Activated gamma-delta T cell (primary cell): ENCODE data around the gene SHISA9.

Experiments
- DNase-seq: peaks from one replicate; lab custom pipeline; 2025; lab: John Stamatoyannopoulos, UW

SHISA9 gene

GRCh38 chr16:12951976-12952375 lies 50.6 kb downstream of the SHISA9 start:
- no peak for DNase-seq

DNA sequence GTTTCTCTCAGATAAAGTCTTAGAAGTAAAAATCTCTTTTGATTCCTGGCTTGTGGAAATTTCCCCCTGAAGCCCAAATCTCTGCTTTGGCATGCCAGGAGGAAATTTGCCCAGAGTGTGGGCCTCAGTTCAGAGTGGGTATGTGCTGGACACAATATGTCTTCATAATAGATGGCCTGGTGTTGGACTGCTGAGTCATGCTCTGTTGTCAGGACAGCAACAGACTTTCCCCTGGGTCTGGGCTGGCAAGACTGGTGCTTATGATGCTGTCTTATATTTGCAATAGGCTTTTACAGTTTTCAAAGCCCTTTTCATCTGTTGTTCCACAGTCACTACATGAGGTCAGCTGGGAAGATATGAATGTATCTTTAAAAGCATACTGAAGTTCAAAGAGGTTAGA lies 57.0 kb downstream of the SHISA9 start:
- DNase-seq, result no peak

DNA sequence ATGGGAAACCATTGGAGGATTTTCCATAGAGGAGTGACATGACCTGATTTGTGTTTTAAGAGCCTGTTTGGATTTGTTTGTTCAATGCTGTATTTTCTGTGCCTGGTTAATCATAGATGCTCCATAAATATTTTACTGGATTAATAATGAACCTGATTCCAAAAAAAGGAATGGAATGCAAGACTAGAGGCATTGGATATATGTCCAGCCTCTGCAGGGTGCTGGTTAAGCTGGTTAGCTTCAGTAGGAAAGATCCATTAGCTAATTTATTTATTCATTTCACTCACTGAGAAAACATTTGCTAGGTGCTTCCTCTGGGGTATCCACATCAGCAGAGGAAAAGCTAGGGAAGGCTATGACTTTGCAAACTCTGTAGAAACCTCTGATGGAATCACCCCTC lies 57.7 kb downstream of the SHISA9 start:
- DNase-seq, result no peak

DNA sequence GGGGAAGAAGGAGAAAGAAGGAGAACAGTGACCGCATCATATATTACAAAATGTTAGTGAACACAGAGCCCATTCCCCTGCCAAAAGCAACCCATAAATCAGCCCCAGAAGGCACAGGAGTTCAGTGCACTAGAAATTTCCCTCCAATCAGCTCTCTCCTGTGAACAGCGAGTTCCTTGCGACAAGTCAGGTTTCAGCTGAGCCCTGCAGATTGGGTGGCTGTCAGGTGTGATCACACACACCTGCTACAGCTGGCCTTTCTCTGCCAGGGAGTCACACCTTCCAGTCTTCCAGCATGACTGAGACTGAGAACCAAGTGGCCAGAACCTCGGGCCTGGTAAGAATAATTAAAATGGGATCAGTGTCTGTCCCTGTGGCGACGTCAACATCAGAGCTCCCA lies 60.2 kb downstream of the SHISA9 start:
- DNase-seq, result no peak

- DNase-seq, result no peak
Observed at GRCh38 chr16:12964461-12964860, 63.1 kb downstream of the SHISA9 start.

GRCh38 chr16:12965274-12965804 lies 63.9 kb downstream of the SHISA9 start:
- DNase-seq, result no peak

- no peak for DNase-seq
Observed at GRCh38 chr16:12971241-12971640, 69.8 kb downstream of the SHISA9 start.

GRCh38 chr16:12972246-12972645 lies 70.8 kb downstream of the SHISA9 start:
- DNase-seq, result no peak

- DNase-seq, result no peak
Observed at GRCh38 chr16:12975766-12976165, 74.4 kb downstream of the SHISA9 start.

DNA sequence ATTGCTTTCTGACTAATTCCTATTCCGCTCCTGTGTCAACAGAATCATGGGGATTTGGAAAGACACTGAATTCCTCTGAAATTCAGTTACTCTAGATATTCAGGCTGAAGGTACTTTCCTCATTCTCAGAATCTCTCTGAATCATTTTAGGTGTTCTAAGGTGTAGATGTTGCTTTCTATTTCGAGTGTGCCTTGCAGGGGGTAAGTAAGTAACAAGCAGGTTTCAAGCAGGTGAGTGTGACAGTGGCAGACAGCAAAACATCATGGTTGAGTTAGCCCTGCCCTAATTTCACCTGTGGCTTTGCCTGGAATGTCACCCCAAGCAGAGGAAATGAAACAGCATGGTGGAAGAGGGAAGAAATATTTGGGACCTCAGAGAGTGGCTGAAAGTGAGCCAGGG lies 75.1 kb downstream of the SHISA9 start:
- DNase-seq, result no peak

GRCh38 chr16:12976936-12977335 lies 75.5 kb downstream of the SHISA9 start:
- DNase-seq, result no peak

DNA sequence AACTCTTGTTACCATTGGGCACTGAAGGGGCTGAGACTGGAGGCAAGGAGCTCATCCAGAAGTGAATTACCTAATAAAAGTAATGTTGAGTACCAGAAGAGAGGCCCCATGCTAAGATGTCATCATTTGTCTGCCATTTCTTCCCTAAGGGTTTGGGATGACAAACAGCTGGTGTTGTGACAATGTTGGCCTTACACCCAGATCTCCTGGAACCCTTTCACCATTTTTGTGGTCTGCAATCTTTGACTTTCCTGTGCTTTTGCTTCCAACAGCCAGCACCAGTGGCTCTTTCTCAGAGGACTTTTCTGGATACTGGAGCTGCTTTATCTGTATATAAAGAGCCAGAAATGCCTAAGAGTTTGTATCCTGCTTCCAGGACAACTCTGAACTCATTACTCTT lies 84.1 kb downstream of the SHISA9 start:
- no peak for DNase-seq

GRCh38 chr16:12988071-12988470 lies 86.7 kb downstream of the SHISA9 start:
- no peak for DNase-seq

- no peak for DNase-seq
Observed at GRCh38 chr16:12992066-12992465, 90.7 kb downstream of the SHISA9 start.

- DNase-seq, result no peak
Observed at GRCh38 chr16:12994402-12994801, 93.0 kb downstream of the SHISA9 start.

DNA sequence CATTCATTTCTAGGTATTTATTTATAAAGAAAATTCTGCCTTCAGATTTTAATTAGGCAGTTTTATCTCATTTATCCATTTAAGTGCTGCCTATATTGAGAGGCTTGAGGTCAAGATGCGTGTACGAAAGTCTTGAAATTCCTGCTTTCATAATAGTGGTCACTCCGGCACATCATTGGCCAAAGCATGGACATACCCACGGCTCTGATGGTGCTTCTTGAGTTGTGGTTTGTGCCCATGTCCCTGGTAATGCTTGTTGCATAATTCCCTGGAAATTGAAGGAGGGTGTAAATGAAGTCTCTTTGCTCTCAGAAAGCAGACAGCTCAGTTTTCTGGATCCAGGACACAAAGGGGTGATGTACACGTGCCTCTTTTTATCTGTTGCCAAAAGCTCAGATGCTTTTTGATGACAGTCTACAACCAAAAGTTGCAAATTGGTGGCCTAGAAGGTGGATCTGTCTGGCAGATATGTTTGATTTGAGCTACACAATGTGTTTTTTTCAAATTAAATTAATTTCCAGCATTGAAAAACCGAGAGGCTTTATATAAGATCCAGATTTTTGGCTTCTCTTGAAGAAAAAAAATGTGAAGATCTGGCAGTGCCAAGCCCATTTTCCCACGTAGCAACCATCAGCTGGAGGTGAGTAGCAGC lies 94.4 kb downstream of the SHISA9 start:
- no peak for DNase-seq

GRCh38 chr16:12998361-12999085 lies 97.1 kb downstream of the SHISA9 start:
- DNase-seq, result no peak

GRCh38 chr16:12999368-12999767 lies 98.0 kb downstream of the SHISA9 start:
- no peak for DNase-seq

DNA sequence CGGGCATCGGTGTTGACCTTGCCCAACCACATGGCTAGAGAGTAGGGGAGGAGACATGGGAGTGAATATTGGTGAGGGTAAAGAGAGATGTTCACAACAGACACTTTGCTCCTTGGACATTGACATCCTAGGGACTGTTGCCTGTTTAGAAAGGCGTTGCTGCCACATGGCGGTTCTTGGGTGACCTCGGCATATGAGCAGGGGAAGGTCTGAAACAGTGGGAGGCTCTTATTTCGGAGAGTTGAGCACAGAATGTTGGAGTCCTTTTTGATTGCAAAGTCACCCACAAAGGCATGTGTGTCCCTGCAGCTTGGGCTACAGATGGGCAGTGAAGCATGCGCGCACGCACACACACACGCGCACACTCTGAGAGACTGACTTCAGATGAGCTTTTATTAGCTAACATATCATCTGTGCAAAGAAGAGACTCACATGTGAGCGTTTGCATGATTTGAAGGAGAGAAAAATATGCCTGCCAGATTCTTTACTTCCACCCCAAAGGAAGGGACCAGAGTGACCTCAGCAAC lies 104.4 kb downstream of the SHISA9 start:
- no peak for DNase-seq

DNA sequence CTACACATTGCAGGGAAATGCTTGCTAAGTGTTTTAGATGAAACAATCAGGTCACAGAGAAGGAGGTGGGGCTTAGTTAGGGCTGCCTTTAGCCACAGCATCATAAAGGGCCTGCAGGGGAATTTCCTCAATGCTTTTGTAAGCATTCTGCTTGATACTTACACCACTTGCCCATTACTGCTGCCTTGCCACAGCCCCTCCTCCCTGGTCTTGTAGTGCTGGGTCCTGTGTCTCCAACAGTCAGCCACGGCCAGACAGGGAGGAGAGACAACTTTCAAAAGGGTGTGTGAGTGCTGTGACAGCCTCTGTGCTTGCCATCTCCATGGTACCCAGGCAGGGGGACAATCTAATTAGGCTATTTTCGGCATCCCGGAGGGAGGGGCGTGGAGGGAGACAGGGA lies 111.2 kb downstream of the SHISA9 start:
- no peak for DNase-seq

DNA sequence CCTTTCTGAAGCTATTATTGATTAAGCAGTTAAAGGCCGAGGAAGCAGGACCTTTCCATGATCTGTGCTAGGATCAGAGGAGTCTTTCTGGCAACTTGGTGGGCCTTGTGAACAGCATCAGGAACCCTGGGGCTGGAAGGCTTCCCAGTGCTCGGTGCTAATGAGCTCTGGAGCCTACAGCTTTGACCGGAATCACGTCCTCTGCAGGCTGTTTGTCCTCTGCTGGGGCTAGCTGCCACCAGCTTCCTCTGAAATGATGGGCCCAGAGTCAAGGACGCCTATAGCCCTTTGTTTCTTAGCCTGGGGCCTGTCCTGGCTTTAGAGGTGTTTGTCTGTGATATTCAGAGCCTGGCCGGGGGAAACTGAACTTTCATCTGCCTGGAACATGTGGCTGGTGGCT lies 111.6 kb downstream of the SHISA9 start:
- DNase-seq, result no peak

DNA sequence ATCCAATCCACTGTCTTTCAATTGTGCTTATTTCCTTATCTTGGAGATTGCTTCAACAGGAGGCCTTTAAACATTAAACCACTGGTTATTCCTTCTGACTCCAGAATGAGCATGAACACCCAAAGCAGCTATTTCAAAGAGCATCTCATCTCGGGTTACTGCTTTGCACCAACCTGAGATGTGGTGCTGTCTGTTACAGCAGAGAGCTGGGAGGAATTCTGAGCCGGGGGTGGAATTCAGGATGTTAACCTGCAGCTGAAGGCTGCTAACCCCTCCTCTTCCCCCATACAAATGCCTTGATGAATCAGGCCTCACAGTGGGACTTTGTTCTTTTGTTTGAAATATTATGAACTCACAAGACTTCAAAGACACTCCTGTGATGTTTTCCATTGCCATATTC lies 113.1 kb downstream of the SHISA9 start:
- DNase-seq, result no peak

DNA sequence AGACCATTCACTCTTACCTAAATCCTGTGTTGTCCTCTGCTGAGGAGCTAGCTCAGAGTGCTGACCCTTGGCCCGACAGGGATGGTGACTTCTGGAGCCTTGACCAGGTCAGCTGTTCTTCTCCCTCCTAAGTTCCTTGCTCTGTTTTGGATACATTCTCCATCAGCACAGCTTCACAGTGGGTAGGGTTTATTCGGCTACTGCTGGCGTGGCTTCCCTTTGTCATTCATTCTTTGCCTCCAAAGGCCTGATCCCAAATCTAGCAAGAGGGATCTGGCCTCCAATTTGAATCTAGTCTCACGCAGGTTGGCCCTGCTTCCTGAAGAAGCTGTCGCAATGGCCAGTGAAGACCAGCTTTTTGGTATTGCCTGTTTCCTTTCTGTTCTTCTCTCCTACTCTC lies 116.6 kb downstream of the SHISA9 start:
- no peak for DNase-seq
